Colonic mucosa (tissue), 4 donors: ENCODE measurements around the gene TWIST2. TPM values are rescaled to one million over a fixed set of nuclear protein-coding genes. Genes with fewer than 3 reads are reported as not detected.

Experiments
- DNase-seq: peaks from one replicate; pipeline ENCODE4 v3.0.0-alpha.2; 2020
- H3K27ac ChIP-seq: fragments of 200-600 bp; one replicate; pipeline ENCODE4 v1.8.0; 2021
- H3K27me3 ChIP-seq: fragments of 200-600 bp; one replicate; pipeline ENCODE4 v1.8.0; 2021
- H3K36me3 ChIP-seq: fragments of 200-600 bp; one replicate; pipeline ENCODE4 v1.8.0; 2021
- H3K4me1 ChIP-seq: fragments of 200-600 bp; one replicate; pipeline ENCODE4 v1.8.0; 2021; ENCODE audit warnings: mild to moderate bottlenecking
- H3K4me3 ChIP-seq: fragments of 200-600 bp; one replicate; pipeline ENCODE4 v1.8.0; 2021
- H3K9ac ChIP-seq, 2 donors: one replicate each; pipeline ENCODE4 v1.7.0; 2013; ENCODE audit warnings: control low read depth in 2 of 2, low read depth in 2 of 2, low read length in 2 of 2
- H3K9me3 ChIP-seq: fragments of 200-600 bp; one replicate; pipeline ENCODE4 v1.8.0; 2021
- CTCF ChIP-seq: fragments of 200-600 bp; IDR thresholded peaks from one replicate; pipeline ENCODE4 v1.8.0; 2022; ENCODE audit warnings: antibody characterized with exemption, mild to moderate bottlenecking
- intact Hi-C: fragments of 100-400 bp; cut with DNase I; formaldehyde crosslinking; loops from one replicate; pipeline ENCODE4 v1.14.1; 2022
- total RNA-seq, 2 donors: library from RNA; stranded (reverse); fragmentation: NEBNext Ultra II Directional in 1 of 2; extraction: Animal tissue kit (Norgen Biotek cat#: 25700) in 1 of 2; gene quantifications; one replicate each; pipeline ENCODE4 v1.2.1, GENCODE V29; 2021
- donor health status: healthy.
- donor health status: DM: no; HTN: no; CAD: no.
- donor health status: DM: no; HTN: no; CAD: no.

TWIST2 gene
- total RNA-seq, 2 donors from 2014 or later: 0.82 to 2.7 TPM

GRCh38 chr2:238912916-238913875 is 65.3 kb downstream of the TWIST2 start:
- H3K4me3 ChIP-seq: no peak overlapping the region
- H3K27ac ChIP-seq: no peak overlapping the region
- no peaks in the 10 kb centered on the region for H3K4me1 ChIP-seq
- no peaks in the 10 kb centered on the region for H3K9me3 ChIP-seq
- intact Hi-C loops: no loop called here
- no peaks in the 10 kb centered on the region for H3K27me3 ChIP-seq
- DNase-seq: no peak
- no peak for TF ChIP-seq CTCF
- H3K36me3 ChIP-seq: no peaks in the 10 kb centered on the region
- H3K9ac ChIP-seq: no peak overlapping the region

- no peak for TF ChIP-seq CTCF
- intact Hi-C loops: no loop called here
- Histone ChIP-seq H3K27me3 (no peaks in the 10 kb centered on the region), H3K4me1 (no peaks in the 10 kb centered on the region), H3K9me3 (no peaks in the 10 kb centered on the region), H3K9ac (no peak overlapping the region), H3K27ac (no peak overlapping the region), H3K4me3 (no peak overlapping the region), H3K36me3 (no peaks in the 10 kb centered on the region)
- no peak for DNase-seq
Measured at GRCh38 chr2:238913931-238914647, 66.2 kb downstream of the TWIST2 start.

- H3K4me1 ChIP-seq: no peaks in the 10 kb centered on the region
- no peaks in the 10 kb centered on the region for H3K27me3 ChIP-seq
- H3K9ac ChIP-seq: no peak overlapping the region
- no peaks in the 10 kb centered on the region for H3K9me3 ChIP-seq
- no peak overlapping the region for H3K27ac ChIP-seq
- H3K4me3 ChIP-seq: no peak overlapping the region
- DNase-seq: no peak
- TF ChIP-seq CTCF: no peak
- intact Hi-C loops: no loop called here
- H3K36me3 ChIP-seq: no peaks in the 10 kb centered on the region
Measured at GRCh38 chr2:238914648-238915015, 66.7 kb downstream of the TWIST2 start.

GRCh38 chr2:238915196-238915595 is 67.3 kb downstream of the TWIST2 start:
- DNase-seq: no peak
- Histone ChIP-seq H3K4me1 (no peaks in the 10 kb centered on the region), H3K9me3 (no peaks in the 10 kb centered on the region), H3K27me3 (no peaks in the 10 kb centered on the region), H3K9ac (no peak overlapping the region), H3K27ac (no peak overlapping the region), H3K4me3 (no peak overlapping the region), H3K36me3 (no peaks in the 10 kb centered on the region)
- TF ChIP-seq CTCF: no peak
- intact Hi-C loops: no loop called here

- intact Hi-C loops: no loop called here
Measured at GRCh38 chr2:238915596-238915995, 67.7 kb downstream of the TWIST2 start.

More at GRCh38 chr2:238915596-238915995, 67.7 kb downstream of the TWIST2 start:
- no peak for DNase-seq
- no peaks in the 10 kb centered on the region for H3K36me3 ChIP-seq
- H3K9me3 ChIP-seq: no peaks in the 10 kb centered on the region
- H3K4me1 ChIP-seq: no peaks in the 10 kb centered on the region
- H3K9ac ChIP-seq: no peak overlapping the region
- no peak overlapping the region for H3K4me3 ChIP-seq
- H3K27me3 ChIP-seq: no peaks in the 10 kb centered on the region
- no peak overlapping the region for H3K27ac ChIP-seq
- no peak for TF ChIP-seq CTCF
